ENCODE measurements around the gene CUBN. TPM values are rescaled to one million over a fixed set of nuclear protein-coding genes. Genes with fewer than 3 reads are reported as not detected.

Gene CUBN
- total and polyA plus RNA-seq, 9 of the 15 experiments (the other 6 are each of a cell fraction or from before 2014, with no cell fraction given), result 0.04 to 0.33 (median 0.09) TPM

DNA sequence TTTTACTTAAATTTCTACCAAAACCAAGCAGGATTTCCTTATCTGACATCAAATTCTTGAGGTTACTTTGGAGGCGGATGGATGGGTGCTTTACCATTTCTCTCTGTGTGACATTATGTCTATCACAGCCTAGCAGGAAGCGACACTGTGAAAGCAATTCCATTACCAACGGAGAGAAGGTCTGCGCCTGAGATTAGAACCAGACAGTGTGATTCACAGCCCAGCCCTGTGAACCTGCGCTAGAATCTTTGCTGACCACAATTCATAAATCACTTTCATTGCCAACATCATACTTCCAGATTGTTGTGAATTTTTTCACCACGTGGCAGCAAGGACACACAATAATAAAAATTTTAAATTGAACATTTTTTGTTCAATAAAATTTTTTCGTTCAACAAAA, 126.5 kb downstream of the CUBN start (continued):
- TF ChIP-seq CHD7 (IDR thresholded peaks at IDR 0.05; ENCODE audit: low read depth, low read length), result no peak
- TF ChIP-seq MAFF (IDR thresholded peaks at IDR 0.05; ENCODE audit: low read length), result no peak
- TF ChIP-seq PTTG1 (tag; IDR thresholded peaks at IDR 0.05; ENCODE audit: low read depth), result no peak
- TF ChIP-seq ZNF699 (CRISPR knock-in tag; IDR thresholded peaks at IDR 0.05; ENCODE audit: insufficient replicate concordance), result no peak
- peak; percentile 39; the same call in 1 of the 2 replicates for TF ChIP-seq GABPA (tag; conservative IDR thresholded peaks at IDR 0.05; ENCODE audit: low read depth)
- TF ChIP-seq EZH2 (IDR thresholded peaks at IDR 0.05; ENCODE audit: borderline replicate concordance, low read depth, low read length), result no peak
- no peak; the same call in 1 of the 2 replicates for TF ChIP-seq MYNN (IDR thresholded peaks at IDR 0.05)
- no peak for TF ChIP-seq MYNN (CRISPR knock-in tag; IDR thresholded peaks at IDR 0.05)
- TF ChIP-seq ZNF407 (IDR thresholded peaks at IDR 0.05; ENCODE audit: low read depth), result no peak
- peak; percentile 84 for TF ChIP-seq CTBP1 (IDR thresholded peaks at IDR 0.05; ENCODE audit: borderline replicate concordance)

Measured in K562 (cell line).